ENCODE results near the gene SOST. TPM values are rescaled to one million over a fixed set of nuclear protein-coding genes. Genes with fewer than 3 reads are reported as not detected.
"Not testable (repeated sequence)": the region's sequence is repeated elsewhere in the genome, so short reads cannot be mapped to it uniquely, and the experiment has no call there.

The SOST gene
- total and polyA plus RNA-seq, 2 experiments from 2014 or later, result not detected

- peaks cover 19% of the 10 kb centered on the region for H3F3A ChIP-seq (ENCODE audit: insufficient read depth)
- H3K4me1 ChIP-seq (ENCODE audit: insufficient read depth), result peaks cover 7% of the 10 kb centered on the region; the same call in 1 of the 2 replicates
- no peak overlapping the region for H2AFZ ChIP-seq
- no peak overlapping the region for H3K4me2 ChIP-seq (ENCODE audit: unreplicated experiment)
- no peaks in the 10 kb centered on the region for H3K27me3 ChIP-seq (replicated peaks; ENCODE audit: insufficient read depth)
- no peak overlapping the region for H3K4me3 ChIP-seq
- no peaks in the 10 kb centered on the region for H3K79me2 ChIP-seq (ENCODE audit: insufficient read depth)
- no peaks in the 10 kb centered on the region for H4K20me1 ChIP-seq (ENCODE audit: insufficient read depth)
- peaks cover 5% of the 10 kb centered on the region; the same call in 1 of the 2 replicates for H3K36me3 ChIP-seq (ENCODE audit: low read depth)
- H3K9me2 ChIP-seq (ENCODE audit: insufficient read depth), result no peaks in the 10 kb centered on the region
- no peaks in the 10 kb centered on the region for H3K9me3 ChIP-seq (ENCODE audit: low read depth)
- 90 to 91% methylated on average over 3 of the region's 3 CpGs for WGBS, 2 experiments (ENCODE audit: low coverage in 1 of 2, low lambda C conversion rate in 2 of 2, missing lambda C conversion rate in 2 of 2)
- TF ChIP-seq EZH2phosphoT487 (IDR thresholded peaks at IDR 0.05; ENCODE audit: insufficient read depth, low read depth) (no peak), EZH2 (IDR thresholded peaks at IDR 0.05; ENCODE audit: insufficient read depth, poor library complexity, severe bottlenecking) (no peak)
- no peak overlapping the region for H3K9ac ChIP-seq
- in situ Hi-C loops (cut with MboI), result no loop called here
- no peak for DNase-seq
- no peak overlapping the region for H3K27ac ChIP-seq
Measured at GRCh38 chr17:43801844-43802243, 43.3 kb upstream of the SOST start.

DNA sequence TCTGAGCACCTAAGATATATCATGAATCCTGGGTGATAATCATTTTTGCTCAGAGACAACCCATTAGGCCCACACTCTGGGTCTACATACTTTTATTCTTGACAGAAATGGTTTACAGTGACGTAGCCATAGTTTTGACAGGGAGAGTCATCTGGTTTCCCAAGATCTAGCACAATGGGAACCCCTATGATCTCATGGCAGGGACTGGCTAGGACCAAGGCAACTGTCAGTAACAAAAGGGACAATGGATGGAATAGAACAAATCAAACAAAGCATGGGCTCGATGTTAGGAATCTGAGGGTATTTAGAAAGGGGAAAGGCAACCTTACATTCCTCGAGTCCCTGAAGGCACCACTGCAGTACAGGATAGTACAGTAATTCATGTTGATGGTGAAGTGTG is 42.1 kb upstream of the SOST start:
- no peaks in the 10 kb centered on the region for H3K27me3 ChIP-seq (replicated peaks; ENCODE audit: insufficient read depth)
- H3K36me3 ChIP-seq (ENCODE audit: low read depth), result peaks cover 5% of the 10 kb centered on the region; the same call in 1 of the 2 replicates
- no peak overlapping the region for H3K27ac ChIP-seq
- no peaks in the 10 kb centered on the region for H3K9me2 ChIP-seq (ENCODE audit: insufficient read depth)
- H3K4me2 ChIP-seq (ENCODE audit: unreplicated experiment), result no peak overlapping the region
- WGBS, 2 experiments (ENCODE audit: low coverage in 1 of 2, low lambda C conversion rate in 2 of 2, missing lambda C conversion rate in 2 of 2), result 96 to 98% methylated on average over 3 of the region's 3 CpGs
- no peak overlapping the region for H2AFZ ChIP-seq
- no peaks in the 10 kb centered on the region for H3K9me3 ChIP-seq (ENCODE audit: low read depth)
- H3K4me3 ChIP-seq, result no peak overlapping the region
- in situ Hi-C loops (cut with MboI), result no loop called here
- no peak for DNase-seq
- no peak overlapping the region for H3K9ac ChIP-seq
- H3K4me1 ChIP-seq (ENCODE audit: insufficient read depth), result peaks cover 7% of the 10 kb centered on the region; the same call in 1 of the 2 replicates
- H4K20me1 ChIP-seq (ENCODE audit: insufficient read depth), result no peaks in the 10 kb centered on the region
- H3K79me2 ChIP-seq (ENCODE audit: insufficient read depth), result no peaks in the 10 kb centered on the region
- peaks cover 19% of the 10 kb centered on the region for H3F3A ChIP-seq (ENCODE audit: insufficient read depth)
- TF ChIP-seq EZH2phosphoT487 (IDR thresholded peaks at IDR 0.05; ENCODE audit: insufficient read depth, low read depth) (no peak), EZH2 (IDR thresholded peaks at IDR 0.05; ENCODE audit: insufficient read depth, poor library complexity, severe bottlenecking) (no peak)

DNA sequence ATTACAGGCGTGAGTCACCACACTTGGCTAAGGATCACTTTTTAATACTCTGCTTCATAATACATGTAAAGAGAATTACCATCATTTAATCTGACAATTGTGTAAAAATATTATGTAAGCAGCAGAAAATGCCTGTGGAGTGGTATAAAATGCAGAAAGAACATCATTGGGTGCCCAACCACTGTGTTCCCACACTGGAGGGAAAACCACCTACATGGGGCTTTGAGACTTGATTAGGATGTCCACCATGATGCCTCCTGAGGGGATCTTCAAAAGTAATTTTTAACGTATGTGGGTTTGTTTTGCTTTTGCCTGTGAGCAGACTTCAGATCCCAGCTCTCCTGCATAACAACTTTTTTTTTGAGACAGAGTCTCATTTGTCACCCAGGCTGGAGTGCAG is 40.5 kb upstream of the SOST start:
- Histone ChIP-seq H3F3A (ENCODE audit: insufficient read depth) (0 out of 2 replicates have a peak, but pooled peaks cover 2% of the 10 kb centered on the region), H3K4me2 (ENCODE audit: unreplicated experiment) (no peak overlapping the region), H3K27me3 (replicated peaks; ENCODE audit: insufficient read depth) (no peaks in the 10 kb centered on the region), H2AFZ (no peak overlapping the region), H3K4me1 (ENCODE audit: insufficient read depth) (peaks cover 5% of the 10 kb centered on the region; the same call in 1 of the 2 replicates), H3K27ac (no peak overlapping the region), H3K36me3 (ENCODE audit: low read depth) (no peaks in the 10 kb centered on the region; the same call in 1 of the 2 replicates), H3K9me2 (ENCODE audit: insufficient read depth) (no peaks in the 10 kb centered on the region), H3K9me3 (ENCODE audit: low read depth) (no peaks in the 10 kb centered on the region), H3K9ac (no peak overlapping the region), H3K4me3 (no peak overlapping the region), H4K20me1 (ENCODE audit: insufficient read depth) (no peaks in the 10 kb centered on the region), H3K79me2 (ENCODE audit: insufficient read depth) (no peaks in the 10 kb centered on the region)
- in situ Hi-C loops (cut with MboI), result no loop called here
- TF ChIP-seq EZH2 (IDR thresholded peaks at IDR 0.05; ENCODE audit: insufficient read depth, poor library complexity, severe bottlenecking) (no peak), EZH2phosphoT487 (IDR thresholded peaks at IDR 0.05; ENCODE audit: insufficient read depth, low read depth) (no peak)
- no peak for DNase-seq
- WGBS, 2 experiments (ENCODE audit: low coverage in 1 of 2, low lambda C conversion rate in 2 of 2, missing lambda C conversion rate in 2 of 2), result 54 to 59% methylated on average over 2 of the region's 2 CpGs

- H3K4me1 ChIP-seq (ENCODE audit: insufficient read depth); H2AFZ ChIP-seq; H3K27me3 ChIP-seq (replicated peaks; ENCODE audit: insufficient read depth); H3K9ac ChIP-seq; H3K4me3 ChIP-seq; H3K9me3 ChIP-seq (ENCODE audit: low read depth); H3K9me2 ChIP-seq (ENCODE audit: insufficient read depth); H3F3A ChIP-seq (ENCODE audit: insufficient read depth); H3K79me2 ChIP-seq (ENCODE audit: insufficient read depth); H4K20me1 ChIP-seq (ENCODE audit: insufficient read depth); H3K4me2 ChIP-seq (ENCODE audit: unreplicated experiment); H3K27ac ChIP-seq; in situ Hi-C loops (cut with MboI); DNase-seq; H3K36me3 ChIP-seq (ENCODE audit: low read depth): not testable (repeated sequence)
- WGBS, 2 experiments (ENCODE audit: low coverage in 1 of 2, low lambda C conversion rate in 2 of 2, missing lambda C conversion rate in 2 of 2), result 77 to 85% methylated on average over 9 of the region's 9 CpGs
Measured at GRCh38 chr17:43798024-43798423, 39.4 kb upstream of the SOST start.

GRCh38 chr17:43792668-43793067 is 34.1 kb upstream of the SOST start:
- in situ Hi-C loops (cut with MboI); H3K4me3 ChIP-seq; H3K79me2 ChIP-seq (ENCODE audit: insufficient read depth); H4K20me1 ChIP-seq (ENCODE audit: insufficient read depth); H3K36me3 ChIP-seq (ENCODE audit: low read depth); H3K27ac ChIP-seq; H3K9ac ChIP-seq; H3K4me1 ChIP-seq (ENCODE audit: insufficient read depth); H3K9me3 ChIP-seq (ENCODE audit: low read depth); H3K9me2 ChIP-seq (ENCODE audit: insufficient read depth); H3F3A ChIP-seq (ENCODE audit: insufficient read depth); DNase-seq; H2AFZ ChIP-seq; H3K4me2 ChIP-seq (ENCODE audit: unreplicated experiment): not testable (repeated sequence)
- 72 to 74% methylated on average over 4 of the region's 4 CpGs for WGBS, 2 experiments (ENCODE audit: low coverage in 1 of 2, low lambda C conversion rate in 2 of 2, missing lambda C conversion rate in 2 of 2)
- peaks cover 13% of the 10 kb centered on the region; the same call in 1 of the 2 replicates for H3K27me3 ChIP-seq (replicated peaks; ENCODE audit: insufficient read depth)
